WI38 (cell line): ENCODE measurements around the gene SPG21.

Experiments used
- H3K4me3 ChIP-seq: 2 replicates; pipeline ENCODE4 v1.5.1; 2011; ENCODE audit warnings: low read depth, mild to moderate bottlenecking, control low read depth, low read length
- TF ChIP-seq, protein P1 (sequence below): IDR thresholded peaks from 2 replicates; pipeline ENCODE4 v1.5.1; 2012; ENCODE audit warnings: low read depth, mild to moderate bottlenecking, control low read depth, low read length

The SPG21 gene, protein sequence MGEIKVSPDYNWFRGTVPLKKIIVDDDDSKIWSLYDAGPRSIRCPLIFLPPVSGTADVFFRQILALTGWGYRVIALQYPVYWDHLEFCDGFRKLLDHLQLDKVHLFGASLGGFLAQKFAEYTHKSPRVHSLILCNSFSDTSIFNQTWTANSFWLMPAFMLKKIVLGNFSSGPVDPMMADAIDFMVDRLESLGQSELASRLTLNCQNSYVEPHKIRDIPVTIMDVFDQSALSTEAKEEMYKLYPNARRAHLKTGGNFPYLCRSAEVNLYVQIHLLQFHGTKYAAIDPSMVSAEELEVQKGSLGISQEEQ

DNA sequence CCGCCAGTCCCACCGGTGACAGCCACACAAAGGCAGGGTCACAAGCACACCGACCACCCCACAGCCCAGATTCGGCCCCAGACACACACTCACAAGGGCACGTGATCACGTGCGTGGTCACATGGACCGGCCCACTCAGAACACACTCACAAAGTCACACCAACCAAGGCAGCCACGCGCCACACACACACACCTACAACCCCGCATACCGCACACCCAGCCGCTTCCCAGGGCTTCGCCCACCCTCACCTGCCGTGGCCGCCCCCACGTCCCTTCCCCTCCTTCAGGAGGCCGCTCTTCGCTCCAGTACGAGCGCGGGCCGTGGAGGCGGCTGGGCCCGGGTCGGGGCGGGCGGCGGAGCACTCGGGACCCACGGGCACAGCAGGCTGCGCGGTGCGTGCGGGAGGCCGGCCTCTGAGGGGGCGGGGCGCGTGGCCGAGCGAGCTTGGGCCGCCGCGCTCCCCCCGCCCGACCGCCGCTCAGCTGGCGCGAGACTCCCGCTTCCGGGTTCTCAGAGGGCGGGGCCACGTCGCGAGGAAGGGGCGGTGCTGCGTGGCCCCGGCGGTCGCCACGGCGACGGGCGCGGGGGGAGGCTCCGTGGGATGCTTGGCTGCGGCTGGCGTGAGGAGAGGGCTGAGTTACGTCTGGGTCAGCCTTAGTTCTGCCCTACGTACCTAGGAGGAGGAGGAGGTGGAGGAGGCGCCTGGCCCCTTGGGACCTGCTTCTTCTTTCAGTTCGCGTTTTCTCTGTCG is at the start of gene SPG21:
Gene SPG21, minus strand, starts transcription at position 499 of the 752 bp plus-strand sequence. CDS start 6,345 bp downstream, outside the sequence.
- TF ChIP-seq, protein P1, sequence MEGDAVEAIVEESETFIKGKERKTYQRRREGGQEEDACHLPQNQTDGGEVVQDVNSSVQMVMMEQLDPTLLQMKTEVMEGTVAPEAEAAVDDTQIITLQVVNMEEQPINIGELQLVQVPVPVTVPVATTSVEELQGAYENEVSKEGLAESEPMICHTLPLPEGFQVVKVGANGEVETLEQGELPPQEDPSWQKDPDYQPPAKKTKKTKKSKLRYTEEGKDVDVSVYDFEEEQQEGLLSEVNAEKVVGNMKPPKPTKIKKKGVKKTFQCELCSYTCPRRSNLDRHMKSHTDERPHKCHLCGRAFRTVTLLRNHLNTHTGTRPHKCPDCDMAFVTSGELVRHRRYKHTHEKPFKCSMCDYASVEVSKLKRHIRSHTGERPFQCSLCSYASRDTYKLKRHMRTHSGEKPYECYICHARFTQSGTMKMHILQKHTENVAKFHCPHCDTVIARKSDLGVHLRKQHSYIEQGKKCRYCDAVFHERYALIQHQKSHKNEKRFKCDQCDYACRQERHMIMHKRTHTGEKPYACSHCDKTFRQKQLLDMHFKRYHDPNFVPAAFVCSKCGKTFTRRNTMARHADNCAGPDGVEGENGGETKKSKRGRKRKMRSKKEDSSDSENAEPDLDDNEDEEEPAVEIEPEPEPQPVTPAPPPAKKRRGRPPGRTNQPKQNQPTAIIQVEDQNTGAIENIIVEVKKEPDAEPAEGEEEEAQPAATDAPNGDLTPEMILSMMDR: no peak

DNA sequence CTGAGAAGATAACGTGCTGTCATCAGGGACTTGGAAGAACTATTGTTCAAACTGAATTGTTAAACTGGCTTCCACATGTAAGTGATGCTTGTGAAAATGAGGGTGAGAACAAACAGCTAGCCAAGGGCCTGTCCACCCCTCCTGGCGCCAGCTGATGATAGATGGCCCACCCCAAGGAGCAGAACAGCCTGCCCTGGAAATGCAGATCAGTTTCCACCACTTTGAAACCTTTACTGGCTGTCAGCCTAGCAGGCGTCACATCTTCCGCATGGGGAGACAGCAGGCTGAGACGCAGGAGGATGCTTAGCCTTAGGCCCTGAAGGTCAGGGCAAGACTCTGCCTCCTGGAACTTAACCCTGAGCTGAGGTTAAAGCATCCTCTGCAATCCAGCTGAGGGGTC is 49.1 kb upstream of the SPG21 start:
- H3K4me3 ChIP-seq: no peak overlapping the region
- TF ChIP-seq, protein P1: no peak

More for the DNA sequence above, at the start of gene SPG21:
- H3K4me3 ChIP-seq: peak within 1 kb of the TSS; percentile 95

DNA sequence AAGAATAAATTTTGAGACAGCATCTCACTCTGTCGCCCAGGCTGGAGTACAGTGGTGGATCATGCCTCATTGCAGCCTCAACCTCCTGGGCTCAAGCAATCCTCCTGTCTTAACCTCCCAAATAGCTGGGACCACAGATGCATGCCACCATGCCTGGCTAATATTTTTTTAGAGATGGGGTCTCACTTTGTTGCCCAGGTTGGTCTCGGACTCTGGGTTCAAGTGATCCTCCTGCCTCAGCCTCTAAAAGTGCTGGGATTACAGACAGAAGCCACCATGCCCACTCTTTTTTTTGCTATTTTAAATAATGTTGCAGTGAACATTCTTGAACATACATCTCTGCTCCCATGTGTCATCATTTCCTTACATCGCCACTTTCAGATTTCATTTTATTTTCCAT is 48.7 kb upstream of the SPG21 start:
- TF ChIP-seq, protein P1: no peak

DNA sequence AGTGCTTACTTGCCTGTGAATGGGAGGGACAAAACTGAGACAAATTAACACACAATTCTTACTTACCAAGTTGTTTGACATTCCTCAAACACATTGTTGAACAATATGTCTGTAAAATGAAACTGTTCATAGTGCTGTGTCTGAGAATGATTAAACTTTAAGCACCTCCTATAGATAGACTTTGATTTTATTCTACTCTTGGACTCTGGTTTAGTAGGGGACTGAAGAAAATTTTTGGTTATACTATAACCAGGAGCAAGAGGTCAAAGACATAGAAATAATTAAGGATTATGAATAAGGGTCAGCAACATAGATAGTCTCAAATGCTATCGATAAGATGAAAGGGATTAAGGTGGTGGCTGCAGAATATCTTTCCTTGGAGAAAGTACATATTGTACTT is 47.6 kb upstream of the SPG21 start:
- H3K4me3 ChIP-seq: no peak overlapping the region
- TF ChIP-seq, protein P1: no peak

More for the DNA sequence above, 48.7 kb upstream of the SPG21 start:
- H3K4me3 ChIP-seq: no peak overlapping the region

DNA sequence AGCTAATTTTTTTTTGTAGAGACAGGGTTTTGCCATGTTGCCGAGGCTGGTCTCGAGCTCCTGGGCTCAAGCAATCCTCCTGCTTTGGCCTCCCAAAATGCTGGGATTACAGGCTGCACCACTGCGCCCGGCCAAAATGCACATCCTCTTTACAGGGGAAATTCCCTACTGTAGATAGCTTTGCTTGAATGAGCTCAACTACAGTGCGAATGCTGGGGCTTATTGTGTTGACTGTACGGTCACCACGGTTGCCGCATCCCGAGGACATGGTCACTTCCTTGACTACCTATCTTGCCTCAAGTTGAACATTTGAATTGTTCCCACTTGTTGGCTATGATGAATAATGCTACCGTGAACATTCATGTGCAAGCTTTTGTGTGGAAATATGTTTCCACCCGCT is 45.0 kb upstream of the SPG21 start:
- H3K4me3 ChIP-seq: no peak overlapping the region
- TF ChIP-seq, protein P1: no peak

DNA sequence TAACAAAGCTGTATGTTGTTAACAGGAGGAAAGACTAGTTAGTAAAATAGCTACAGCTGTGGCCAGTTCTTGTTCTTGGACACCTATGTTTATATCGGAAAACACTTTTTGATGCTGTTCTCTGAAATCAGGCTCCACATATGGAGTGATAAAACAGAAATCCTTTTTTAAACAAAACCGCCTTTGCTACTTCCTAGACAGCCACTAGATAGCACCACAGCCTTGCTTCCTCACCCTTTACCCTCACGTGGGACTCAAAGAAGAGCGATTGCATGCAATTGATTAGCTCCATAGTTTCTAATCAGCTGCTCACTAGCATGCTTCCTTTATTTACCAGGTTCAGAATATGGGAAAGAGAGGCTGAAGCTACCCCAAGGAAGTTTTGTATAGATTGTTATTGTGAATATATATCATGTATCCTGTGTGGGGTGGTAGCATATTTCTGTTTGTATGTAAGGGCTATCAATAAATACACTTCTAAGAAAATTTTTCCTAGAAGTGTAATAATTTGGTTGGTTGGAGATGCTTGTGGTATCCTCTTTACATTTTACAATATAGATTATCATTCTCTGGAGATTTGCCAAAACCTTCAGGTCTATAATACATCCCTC is 44.0 kb upstream of the SPG21 start:
- TF ChIP-seq, protein P1: peak; percentile 67
- H3K4me3 ChIP-seq: no peak overlapping the region
